GM19455 (cell line): ENCODE results near the gene PRR15.
A peak's percentile ranks its signal among the peaks of the same experiment; 100 is the strongest.

Experiments
- ATAC-seq: cut with Tn5 transposase; IDR thresholded peaks from one replicate; pipeline ENCODE4 v1.9.1; 2021; ENCODE audit not compliant: unreplicated experiment

Gene PRR15

DNA sequence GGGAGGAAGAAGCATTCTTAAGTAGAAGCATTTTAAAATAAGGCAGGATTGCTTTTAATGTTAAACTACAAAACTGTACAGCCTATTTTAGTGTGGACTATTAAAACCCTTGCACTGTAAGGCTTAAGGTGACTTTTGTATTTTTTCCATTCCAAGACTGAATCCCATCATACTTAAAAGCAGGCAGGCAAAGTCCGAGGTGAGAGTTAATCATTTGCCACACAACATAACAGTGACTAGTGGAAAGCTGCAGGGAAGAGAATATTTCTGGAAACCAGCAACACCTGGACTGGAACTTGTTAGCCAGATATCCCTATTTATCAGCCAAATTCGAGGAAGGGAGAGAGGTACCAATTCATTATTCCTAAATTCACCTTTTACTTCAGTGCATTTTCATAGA, 3.5 kb downstream of the PRR15 start:
- no peak for ATAC-seq

DNA sequence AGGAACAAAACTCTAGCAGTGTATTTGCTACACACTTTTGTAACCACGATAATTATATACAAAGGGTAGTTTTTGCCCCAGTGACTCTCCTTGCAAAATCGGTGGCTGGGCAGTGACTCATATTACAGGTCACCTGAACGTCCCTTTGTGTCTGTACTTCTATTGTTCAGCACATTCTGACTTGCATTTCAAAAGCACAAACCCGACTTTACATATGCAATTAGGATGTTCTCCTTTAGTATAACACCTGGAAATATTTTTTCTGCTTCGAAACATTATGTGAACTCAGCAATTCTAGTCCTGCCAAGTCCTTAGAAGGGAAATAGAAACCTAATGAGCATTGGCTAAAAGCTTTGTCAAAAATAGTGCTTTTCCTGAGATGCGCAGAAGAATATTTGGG, 6.0 kb downstream of the PRR15 start:
- ATAC-seq, result no peak

DNA sequence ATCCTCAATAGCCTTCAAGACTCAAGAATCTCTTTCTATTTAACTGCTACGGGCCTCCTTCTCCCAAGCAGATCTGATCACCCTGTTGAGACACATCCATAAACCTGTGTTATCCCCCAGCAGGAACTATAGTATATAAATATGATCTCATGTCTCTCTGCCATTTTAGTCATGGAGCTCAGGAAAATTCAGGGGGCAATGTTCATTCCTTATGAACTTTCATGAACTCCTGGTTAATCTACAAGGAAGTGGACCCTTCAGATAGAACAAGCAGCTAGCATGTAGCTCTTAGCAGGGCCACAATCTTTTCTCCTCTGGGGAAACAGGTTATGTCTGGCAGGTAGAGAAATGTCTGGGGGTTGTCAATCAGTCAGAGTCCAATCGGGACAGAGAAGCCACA, 8.9 kb downstream of the PRR15 start:
- no peak for ATAC-seq

DNA sequence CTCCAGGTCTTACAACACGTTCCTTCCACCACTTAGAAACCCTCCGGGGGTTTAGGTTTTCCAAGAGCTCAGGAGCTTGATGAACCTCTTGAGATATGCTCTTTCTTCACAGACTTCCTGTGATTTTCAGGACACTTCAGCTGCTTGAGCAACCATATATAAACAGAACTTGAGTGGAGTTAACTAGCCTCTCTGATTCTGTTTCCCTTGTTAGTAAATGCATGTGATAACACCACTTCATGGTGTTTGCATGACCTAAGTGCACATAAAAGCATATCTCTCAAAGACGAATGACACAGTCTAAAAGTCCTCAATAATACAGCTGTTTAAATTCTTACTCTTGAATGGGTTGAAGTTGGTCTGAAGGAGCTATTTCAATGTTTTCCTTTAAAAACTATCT, 9.9 kb downstream of the PRR15 start:
- ATAC-seq, result no peak

DNA sequence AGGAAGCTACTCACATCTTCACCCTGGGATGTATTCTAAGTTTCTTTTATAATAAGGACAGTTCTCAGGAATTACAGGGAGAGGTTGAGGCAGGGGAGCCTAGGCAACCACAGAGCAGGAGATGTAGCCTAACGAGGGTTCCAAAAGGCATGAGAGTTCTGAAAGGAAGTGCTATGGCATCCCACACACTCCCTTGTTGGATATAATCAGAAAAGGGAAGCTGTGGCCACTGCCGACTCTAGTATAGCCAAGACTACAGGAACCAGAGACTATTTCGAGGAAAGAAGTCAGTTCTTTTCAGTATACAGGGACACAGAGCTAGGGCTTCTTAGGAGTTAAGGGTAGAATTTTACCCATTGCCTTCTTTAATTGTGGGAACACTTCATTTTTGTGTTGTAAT, 11.0 kb downstream of the PRR15 start:
- ATAC-seq, result no peak

DNA sequence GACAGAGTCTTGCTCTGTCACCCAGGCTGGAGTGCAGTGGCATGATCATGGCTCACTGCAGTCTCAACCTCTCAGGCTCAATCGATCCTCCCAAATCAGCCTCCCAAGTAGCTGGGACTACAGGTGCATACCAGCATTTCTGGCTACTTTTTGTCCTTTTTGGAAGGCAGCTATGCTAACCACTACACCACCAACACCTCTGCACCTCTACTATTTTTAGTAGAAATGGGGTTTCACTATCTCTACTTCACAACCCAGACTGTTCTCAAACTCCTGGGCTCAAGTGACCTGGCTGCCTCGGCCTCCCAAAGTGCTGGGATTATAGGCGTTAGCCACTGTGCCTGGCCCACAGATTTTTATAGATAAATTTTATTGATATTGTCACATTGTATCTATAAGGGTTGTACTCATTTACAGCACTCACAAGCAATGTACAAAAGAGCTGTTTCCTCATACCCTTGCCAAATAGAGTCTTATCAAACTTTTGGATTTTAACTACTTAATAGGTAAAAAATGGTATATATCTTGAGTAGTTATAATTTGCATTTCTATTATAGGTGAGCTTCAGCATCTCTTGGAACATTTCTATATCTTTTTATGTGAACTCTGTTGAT, 23.7 kb downstream of the PRR15 start:
- ATAC-seq, result no peak

DNA sequence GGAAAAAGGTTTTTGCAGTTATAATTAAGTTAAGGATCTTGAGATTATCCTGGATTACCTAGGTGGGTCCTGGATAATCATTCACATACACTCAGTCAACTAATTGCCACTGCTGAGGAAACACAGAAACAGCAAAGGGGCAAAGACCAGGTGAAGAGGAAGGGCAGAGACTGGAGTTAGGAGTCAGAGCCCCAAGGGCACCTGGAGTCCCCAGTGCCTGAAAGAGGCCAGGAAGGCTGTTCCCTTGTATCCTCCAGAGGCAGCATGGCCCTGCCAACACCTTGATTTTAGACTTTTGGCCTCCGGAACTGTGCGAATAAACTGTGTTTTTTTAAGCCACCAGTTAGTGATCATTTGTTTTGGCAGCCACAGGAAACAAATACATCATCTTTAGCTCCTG, 24.6 kb downstream of the PRR15 start:
- no peak for ATAC-seq

DNA sequence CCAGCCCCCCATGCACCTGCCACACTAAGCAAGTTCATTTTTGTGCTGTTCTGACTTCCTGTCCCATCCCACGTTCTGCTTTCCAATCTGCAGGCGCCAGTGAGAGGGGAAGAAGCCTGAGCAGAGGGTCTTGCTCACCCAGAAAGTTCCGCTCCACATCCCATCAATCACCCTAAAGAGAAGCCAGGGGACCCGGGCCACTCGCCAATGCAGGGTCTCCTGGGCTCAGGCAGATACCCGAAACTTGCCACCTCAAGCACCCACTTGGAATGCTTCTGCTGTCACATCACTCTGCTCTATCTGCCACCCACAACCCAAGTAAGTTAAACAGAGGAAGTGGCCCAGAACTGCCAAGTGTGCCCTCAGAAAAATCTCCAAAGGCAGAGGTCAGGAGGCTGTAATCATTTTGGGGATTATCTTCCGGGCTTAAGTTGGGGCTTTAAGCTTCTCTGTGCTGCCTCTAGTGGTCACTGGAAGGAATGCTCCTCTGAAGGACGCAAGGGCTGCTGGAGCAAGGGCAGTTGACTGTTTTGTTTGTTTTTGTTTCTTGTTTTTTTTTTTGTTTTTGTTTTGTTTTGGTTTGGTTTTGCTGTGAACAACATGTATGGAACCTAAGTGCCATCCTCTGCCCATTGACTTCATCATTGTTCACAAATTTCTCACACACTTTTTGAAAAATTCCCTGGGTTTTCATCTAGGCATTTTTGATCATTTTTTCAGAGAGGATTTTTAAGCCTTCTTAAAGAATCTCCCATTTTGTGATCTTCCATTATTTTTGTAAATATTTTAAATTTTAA, 25.5 kb downstream of the PRR15 start:
- ATAC-seq, result peak; percentile 92

DNA sequence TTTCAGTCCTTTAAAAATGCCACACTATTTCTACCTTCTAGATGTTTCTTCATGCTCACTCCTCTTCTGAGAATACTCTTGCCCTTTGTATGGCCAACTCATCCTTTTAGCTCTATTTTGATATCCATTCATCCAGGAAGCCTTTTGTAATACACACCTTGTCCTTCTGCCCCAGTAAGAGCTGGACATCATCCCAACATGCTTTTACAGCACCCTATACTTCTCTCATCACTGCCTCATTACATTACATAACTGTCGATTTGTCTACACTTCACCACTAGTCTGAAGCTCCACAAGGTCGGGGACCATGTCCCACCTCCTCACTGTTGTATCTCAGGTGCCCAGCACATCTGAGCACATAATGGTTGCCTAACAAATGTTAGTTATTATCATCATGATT, 29.2 kb downstream of the PRR15 start:
- no peak for ATAC-seq

DNA sequence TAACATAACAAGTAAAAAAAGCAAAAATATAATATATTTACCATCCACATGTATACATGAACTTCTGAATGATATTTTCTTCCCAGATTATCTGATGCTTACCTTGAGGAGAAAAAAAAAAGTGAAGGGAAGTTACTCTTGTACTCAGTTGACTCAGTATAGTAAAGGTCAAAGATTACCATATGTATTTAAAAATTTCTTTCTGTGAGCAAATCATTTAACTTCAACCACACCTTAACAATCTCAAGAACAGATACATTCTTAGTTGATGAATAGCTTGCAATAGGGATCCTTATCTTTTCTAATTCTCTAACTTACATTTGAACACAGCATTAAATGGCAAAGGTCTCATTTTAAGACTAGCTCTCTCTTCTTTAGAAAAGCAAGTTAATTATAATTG, 29.8 kb downstream of the PRR15 start:
- no peak for ATAC-seq

DNA sequence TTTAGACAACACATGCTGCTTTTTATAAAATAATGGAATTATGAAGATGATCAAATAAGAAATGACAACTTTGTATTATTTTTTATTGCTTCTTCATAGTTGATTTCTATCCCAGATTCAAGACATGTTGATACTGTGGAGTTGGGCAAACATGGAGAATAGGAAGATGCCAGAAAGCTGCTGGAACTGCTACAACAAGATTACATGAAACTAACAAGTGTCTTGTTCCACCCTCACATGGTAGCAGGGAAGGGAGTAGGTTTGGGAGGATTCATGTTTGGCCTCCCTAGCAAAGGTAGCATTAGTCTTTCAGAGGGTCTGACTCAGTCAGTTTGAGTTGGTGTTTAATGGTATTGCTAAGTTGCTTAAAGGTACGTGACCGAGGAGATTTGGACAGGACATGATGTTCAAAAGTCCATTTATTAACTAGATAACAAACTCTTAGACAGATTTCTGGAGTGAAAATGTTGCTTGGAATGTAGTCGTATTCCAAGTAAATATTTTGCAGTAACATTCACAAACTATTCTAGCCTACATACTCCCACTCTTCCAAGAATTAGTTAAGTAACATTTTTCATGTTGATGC, 33.1 kb downstream of the PRR15 start:
- no peak for ATAC-seq

DNA sequence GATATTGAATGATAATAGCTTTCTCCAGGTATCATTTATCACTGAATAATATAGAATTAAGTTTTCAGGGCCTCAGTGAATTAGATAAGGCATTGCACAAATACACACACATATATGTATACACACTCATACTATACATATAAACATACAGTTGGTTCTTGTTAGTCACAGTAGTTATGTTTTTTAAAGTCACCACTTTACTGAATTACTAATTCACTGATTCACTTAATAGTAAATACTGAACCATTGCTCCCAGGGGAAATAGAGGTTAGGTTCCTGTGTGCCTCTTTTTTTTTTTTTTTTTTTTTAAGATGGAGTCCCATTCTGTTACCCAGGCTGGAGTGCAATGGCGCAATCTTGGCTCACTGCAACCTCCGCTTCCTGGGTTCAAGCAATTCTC, 33.6 kb downstream of the PRR15 start:
- no peak for ATAC-seq

DNA sequence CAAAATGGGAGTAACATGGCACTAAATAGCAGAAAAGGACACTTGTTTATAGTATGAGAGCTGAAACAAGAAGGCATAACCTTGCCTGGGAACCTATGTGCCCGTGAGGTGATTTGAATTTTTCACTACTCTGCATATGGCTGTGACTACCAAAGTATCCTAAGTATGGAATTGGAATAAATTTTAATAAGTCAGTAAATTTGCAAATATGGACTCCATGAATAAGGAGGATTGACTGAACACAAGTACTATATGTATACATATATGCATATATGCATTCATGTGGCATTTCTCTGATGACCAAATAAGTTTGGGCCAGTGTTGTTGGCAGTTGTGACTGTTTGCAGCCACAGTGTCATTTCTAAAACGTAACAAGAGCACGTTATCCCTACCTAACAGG, 34.5 kb downstream of the PRR15 start:
- no peak for ATAC-seq

DNA sequence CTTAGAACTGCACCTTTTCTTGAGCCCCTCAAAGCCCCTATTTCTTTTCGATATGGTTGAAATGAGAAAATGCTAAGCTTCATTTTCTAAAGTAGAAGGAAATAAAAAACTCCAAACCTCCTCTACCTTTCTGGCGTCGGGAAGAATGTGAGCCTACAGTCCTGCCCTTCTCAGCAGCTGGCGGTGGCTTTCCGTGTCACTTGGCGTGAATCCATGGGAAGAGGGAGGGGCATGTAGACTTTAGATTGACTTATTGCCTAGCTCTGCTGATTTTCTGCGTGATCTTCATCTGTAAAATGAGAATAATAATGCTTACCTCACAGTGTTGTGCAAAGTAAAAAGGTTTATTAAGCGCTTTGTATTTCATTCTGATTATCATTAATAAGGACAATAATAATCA, 35.0 kb downstream of the PRR15 start:
- no peak for ATAC-seq

DNA sequence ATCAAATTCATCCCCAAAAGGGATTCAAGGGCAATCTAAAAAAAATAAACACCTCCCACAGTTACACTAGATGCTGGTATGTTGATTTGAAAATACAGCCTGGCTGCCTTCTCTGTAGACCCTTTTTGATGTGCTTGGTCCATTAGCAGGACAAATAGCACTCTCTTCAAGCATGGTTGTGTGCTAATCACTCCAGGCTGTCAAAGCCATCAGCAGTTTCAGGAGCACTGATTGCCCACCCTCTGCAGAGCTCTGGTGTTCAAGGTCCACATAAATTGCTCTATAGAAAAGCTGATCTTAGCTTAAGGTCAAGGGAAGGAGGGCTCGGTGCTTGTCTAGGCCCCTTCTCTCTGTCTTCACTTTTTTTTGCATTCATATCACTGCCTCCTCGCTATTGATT, 35.4 kb downstream of the PRR15 start:
- no peak for ATAC-seq

DNA sequence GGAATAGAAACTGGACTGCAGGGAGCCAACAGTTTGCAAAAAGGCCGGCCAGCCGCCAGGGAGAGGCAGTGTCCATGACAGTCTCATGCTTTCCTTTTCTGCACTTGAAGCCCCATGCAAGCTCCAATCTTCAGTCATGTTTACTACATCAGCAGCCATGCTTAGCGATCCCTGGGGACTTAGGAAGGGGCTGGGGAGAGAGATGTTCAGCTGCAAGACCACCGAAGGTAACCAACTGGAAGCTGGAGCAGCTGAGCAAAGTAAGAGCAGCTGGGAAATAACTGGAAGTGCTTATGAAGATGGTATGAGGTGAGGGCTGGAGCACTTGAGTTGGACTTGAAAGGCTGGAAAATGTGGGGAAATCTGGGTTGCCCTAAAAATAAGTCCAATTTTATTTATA, 37.0 kb downstream of the PRR15 start:
- no peak for ATAC-seq

DNA sequence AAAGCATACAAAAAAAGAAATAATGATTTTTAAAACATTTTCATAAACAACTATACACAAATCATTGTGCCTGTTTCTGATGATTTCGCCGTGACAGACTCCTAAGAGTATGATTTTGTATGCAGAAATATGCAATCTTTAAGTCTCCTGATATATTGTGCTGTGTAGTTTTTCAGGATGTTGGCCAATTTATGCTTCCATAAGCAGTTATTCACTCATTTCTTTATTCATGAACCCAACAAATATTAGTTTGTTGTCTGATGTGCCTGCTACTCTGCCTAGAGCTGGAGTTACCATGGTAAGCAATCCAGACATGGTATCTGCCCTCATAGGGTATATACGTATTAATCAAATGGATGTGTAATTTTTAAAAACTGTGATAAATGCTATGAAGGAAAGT, 40.4 kb downstream of the PRR15 start:
- no peak for ATAC-seq

DNA sequence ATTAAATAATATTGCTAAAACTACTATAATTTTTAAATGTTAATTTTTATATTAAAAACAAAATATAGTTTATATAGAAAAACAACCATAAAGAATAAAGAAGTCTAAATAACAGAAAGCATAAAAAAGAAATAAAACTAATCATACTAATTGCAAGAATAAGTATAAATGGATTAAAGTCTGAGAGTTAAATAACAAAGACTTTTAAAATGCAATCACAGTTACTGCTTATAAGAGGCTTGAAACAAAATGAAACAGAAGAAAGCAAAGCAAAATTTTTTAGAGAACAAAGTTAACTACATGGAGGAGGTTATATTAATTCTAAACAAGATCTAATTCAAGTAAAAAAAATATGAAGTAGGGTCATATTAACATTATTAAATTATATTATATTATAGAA, 41.1 kb downstream of the PRR15 start:
- ATAC-seq, result no peak

DNA sequence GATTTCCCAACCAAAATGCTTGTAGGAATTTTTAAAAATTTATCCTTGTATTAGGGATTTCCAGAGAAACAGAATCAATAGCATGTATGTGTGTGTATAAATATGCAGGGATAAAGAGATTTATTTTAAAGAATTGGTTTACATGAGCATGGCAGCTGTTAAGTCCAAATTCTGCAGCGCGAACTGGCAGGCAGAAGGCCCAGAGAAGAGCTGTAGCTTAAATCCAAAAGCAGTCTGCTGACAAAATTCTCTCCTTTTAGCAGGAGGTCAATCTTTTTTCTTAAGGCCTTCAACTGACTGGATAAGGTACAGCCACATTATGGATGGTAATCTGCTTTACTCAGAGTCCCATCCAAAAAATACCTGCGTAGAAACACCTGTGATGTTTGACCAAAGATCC, 42.0 kb downstream of the PRR15 start:
- no peak for ATAC-seq

DNA sequence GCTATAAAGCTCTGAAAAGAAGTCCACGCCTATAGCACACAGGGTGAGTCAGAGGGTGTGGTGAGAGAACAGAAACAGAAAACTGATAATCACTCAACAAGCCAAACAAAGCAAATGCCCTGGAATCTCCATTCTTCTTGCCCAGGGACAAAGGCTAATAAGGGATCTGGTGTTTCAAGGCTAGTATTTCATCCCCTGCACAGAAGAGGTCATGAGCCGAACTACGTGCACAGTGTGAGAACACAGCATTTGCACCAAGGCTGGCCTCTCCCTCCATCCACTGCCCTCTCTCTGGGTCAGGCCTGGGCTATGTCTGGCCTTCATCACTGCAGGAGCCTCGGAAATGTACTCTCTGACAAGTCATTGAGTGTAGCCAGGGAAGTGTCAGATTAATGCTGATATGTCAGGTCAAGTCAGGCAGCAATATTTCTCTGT, 42.7 kb downstream of the PRR15 start:
- no peak for ATAC-seq

DNA sequence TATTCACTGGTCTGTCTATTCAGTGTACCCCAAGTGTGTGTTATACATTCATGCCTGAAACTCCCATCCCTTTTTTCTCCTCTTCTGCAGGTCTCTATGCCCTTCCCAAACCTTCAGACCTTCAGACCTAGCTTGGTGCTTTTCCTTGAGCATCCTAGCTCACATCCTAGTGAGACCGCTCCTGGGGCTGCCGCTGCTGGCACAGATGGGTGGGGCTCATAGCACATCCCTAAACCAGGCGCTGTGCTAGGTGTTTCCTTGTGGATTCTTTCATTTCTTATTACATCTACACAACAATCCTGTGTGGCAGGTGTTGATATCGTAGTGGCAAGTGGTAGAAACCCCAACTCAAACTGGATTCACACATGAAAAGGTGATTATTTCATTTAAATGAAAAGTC, 43.2 kb downstream of the PRR15 start:
- ATAC-seq, result no peak

DNA sequence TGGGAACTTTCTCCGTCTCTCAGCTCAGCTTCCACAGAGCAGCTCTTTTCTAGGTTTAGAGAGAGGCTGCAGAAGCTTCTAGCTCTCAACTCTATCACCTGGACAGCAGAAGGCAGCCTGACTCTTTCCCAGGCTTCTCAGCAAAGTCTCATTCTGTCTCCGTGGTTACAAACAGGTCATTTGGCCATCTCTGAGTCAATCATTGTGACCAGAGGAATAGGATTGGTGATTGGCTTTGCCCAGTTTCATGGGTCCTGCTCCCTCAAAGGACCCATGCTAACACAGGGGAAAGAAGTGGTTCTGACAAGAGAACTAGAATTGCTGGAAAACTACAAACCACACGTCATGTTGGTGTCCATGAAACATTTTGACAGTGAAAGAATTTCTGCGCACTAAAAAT, 43.6 kb downstream of the PRR15 start:
- ATAC-seq, result no peak

DNA sequence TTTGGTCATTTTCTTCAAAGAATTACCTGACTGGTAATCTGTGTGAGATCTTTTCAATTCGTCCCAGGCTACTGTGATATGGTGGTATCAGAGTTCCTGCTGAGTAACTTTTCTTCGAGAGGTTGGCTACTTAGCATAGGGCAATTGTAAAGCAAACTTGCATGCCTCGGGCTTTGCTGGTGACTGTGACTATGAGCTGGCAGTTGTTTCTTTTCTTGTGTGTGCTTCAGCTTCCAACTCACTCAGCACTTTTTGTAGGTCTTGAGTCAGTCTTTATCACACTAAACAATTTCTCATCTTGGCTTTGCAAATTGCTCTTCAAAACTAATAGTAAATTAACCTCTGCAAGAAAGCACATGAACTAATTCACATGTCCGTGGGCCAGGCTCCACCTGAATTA, 44.3 kb downstream of the PRR15 start:
- ATAC-seq, result no peak
